Lower leg skin (tissue), 3 donors: ENCODE data around the gene DPM3.

Experiments
- POLR2A ChIP-seq, 2 donors: fragments of 450-650 bp; IDR thresholded peaks; one replicate each; pipeline ENCODE4 v1.6.1; 2016 to 2017; ENCODE audit warnings: antibody characterized with exemption in 2 of 2, mild to moderate bottlenecking in 1 of 2, moderate library complexity in 1 of 2
- TF ChIP-seq, protein P1 (sequence below), 3 donors: fragments of 450-650 bp; IDR thresholded peaks; one replicate each; pipeline ENCODE4 v1.5.1; 2016; ENCODE audit warnings: antibody characterized with exemption in 3 of 3, mild to moderate bottlenecking in 3 of 3, moderate library complexity in 2 of 3

DNA sequence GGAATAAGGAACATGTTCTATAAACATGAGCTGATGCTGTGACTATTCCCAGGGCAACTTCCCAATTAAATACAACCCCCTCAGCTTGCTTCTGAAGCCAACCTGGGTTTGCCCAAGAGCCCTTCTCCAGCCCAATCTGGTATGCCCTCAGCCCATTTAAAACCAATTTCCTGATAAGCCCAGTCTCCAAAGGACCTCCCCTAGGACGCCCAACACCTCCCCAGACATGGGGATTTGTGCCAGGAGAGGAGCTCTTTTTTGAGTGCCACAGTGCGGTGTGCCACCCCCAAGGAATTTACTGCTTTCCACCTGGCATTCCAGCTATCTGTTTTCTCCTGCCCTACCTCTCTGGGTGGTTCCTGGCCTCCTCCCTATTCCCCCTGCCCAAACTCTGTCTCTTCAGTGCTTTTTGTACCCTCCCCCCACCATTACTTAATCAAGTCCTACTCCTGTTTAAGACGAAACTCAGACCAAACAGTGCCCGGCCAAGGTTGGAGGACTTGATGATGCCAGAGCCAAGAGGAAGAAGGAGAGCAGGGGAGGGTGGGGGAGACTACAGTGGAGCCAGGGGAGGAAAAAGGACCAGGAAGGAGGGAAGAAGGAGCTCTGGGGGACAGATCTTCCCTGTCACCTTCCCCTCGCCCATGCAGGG lies 24.1 kb downstream of the DPM3 start:
- TF ChIP-seq, protein P1, sequence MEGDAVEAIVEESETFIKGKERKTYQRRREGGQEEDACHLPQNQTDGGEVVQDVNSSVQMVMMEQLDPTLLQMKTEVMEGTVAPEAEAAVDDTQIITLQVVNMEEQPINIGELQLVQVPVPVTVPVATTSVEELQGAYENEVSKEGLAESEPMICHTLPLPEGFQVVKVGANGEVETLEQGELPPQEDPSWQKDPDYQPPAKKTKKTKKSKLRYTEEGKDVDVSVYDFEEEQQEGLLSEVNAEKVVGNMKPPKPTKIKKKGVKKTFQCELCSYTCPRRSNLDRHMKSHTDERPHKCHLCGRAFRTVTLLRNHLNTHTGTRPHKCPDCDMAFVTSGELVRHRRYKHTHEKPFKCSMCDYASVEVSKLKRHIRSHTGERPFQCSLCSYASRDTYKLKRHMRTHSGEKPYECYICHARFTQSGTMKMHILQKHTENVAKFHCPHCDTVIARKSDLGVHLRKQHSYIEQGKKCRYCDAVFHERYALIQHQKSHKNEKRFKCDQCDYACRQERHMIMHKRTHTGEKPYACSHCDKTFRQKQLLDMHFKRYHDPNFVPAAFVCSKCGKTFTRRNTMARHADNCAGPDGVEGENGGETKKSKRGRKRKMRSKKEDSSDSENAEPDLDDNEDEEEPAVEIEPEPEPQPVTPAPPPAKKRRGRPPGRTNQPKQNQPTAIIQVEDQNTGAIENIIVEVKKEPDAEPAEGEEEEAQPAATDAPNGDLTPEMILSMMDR (IDR thresholded peaks at IDR 0.05), result no peak
- TF ChIP-seq POLR2A (IDR thresholded peaks at IDR 0.05), result no peak
